ENCODE results near the gene ABCG2. TPM values are rescaled to one million over a fixed set of nuclear protein-coding genes. Genes with fewer than 3 reads are reported as not detected.

ABCG2 gene
- total and polyA plus RNA-seq, 2 of the 4 experiments (the other 2 are of a cell fraction): 0.50 to 1.1 TPM

DNA sequence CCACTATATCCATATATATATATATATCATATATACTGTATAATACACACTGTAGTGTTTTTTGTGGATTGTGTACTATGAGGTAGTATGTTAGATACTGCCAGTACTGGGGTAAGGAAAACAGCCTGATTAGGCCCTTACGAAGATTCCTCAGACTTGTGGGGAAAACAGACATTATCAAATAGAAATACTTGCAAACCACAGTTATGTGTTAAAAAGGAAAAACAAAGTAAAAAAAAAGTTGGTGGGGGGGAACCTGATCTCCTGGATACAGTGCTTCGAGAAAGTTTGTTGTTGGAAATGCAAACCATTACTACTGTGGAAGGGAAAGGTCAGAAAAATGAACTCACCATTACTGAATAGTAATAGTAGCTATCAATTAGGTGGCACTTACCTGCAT is 98.0 kb downstream of the ABCG2 start:
- intact Hi-C loops (cut with micrococcal nuclease): no loop called here
- no peak overlapping the region for H3K27ac ChIP-seq (ENCODE audit: insufficient read depth, low read length)
- no peak overlapping the region for H2AK5ac ChIP-seq (ENCODE audit: low read depth, low read length)
- H3K4me1 ChIP-seq (ENCODE audit: control insufficient read depth, insufficient read depth, low read length): no peaks in the 10 kb centered on the region
- no peaks in the 10 kb centered on the region for H3K27me3 ChIP-seq (ENCODE audit: control insufficient read depth, insufficient read depth, low read length)
- no TSS peak for BruUV-seq (replicated peaks)
- H2BK15ac ChIP-seq (ENCODE audit: low read depth, low read length): no peak overlapping the region
- H3K4ac ChIP-seq (ENCODE audit: low read depth, low read length): no peak overlapping the region
- POLR2A ChIA-PET (ENCODE audit: unreplicated experiment): interaction anchor here (0.6 kb wide), 1 partner anchor 36 kb away, joined by 3 read pairs; no protein-coding TSS in a partner anchor
- H2BK5ac ChIP-seq (ENCODE audit: low read depth, low read length, poor library complexity, severe bottlenecking): no peak overlapping the region
- CTCF ChIA-PET: interaction anchor here (0.7 kb wide), 1 partner anchor 212 kb away, joined by 3 read pairs; no protein-coding TSS in a partner anchor
- no peak overlapping the region for H4K8ac ChIP-seq (ENCODE audit: low read depth in 2 of 2, low read length in 2 of 2)
- H3K79me1 ChIP-seq (ENCODE audit: low read depth in 1 of 2, low read length in 2 of 2): no peaks in the 10 kb centered on the region
- no peak overlapping the region for H3K4me3 ChIP-seq (ENCODE audit: insufficient read depth, low read depth, low read length)
- H3K9ac ChIP-seq (ENCODE audit: low read depth, low read length): no peak overlapping the region
- H2BK120ac ChIP-seq (ENCODE audit: low read depth, low read length): no peak overlapping the region
- ATAC-seq (ENCODE audit: low read depth): no peak
- H3K36me3 ChIP-seq (ENCODE audit: control insufficient read depth, insufficient read depth, low read length): peaks cover 12% of the 10 kb centered on the region
- H3K4me2 ChIP-seq (ENCODE audit: low read depth, low read length): no peak overlapping the region
- no peaks in the 10 kb centered on the region for H4K20me1 ChIP-seq (ENCODE audit: insufficient read depth, low read length)
- H2BK20ac ChIP-seq (ENCODE audit: low read depth, low read length): no peak overlapping the region
- H2AK9ac ChIP-seq (replicated peaks; ENCODE audit: low read depth, low read length, poor library complexity): no peak overlapping the region
- in situ Hi-C loops (cut with MboI; ENCODE audit: low sequenced_read_pairs): no loop called here
- dilution Hi-C loops (cut with HindIII; ENCODE audit: low sequenced_read_pairs, unreplicated experiment): no loop called here
- H4K5ac ChIP-seq (ENCODE audit: low read depth, low read length): no peak overlapping the region
- WGBS, 2 experiments (ENCODE audit: extremely low coverage in 2 of 2, insufficient read length in 1 of 2): no CpG with 5 or more reads among the region's 2 CpGs
- TF ChIP-seq POLR2A (IDR thresholded peaks at IDR 0.05; ENCODE audit: low read depth, low read length): no peak
- no peaks in the 10 kb centered on the region for H3K9me3 ChIP-seq (ENCODE audit: control insufficient read depth, insufficient read depth, low read length)
- no peaks in the 10 kb centered on the region; the same call in 1 of the 2 replicates for H3K9me1 ChIP-seq (ENCODE audit: insufficient read depth, low read length)
- H3K18ac ChIP-seq (ENCODE audit: low read depth, low read length): no peak overlapping the region
- no peak for DNase-seq
- no peak overlapping the region for H3K56ac ChIP-seq (ENCODE audit: extremely low read depth, insufficient read depth, low read length)
- H2AFZ ChIP-seq (replicated peaks; ENCODE audit: low read length, poor library complexity): no peak overlapping the region
- H4K91ac ChIP-seq (ENCODE audit: insufficient read depth, low read depth, low read length): no peak overlapping the region
- H3K23ac ChIP-seq (ENCODE audit: low read depth, low read length): no peak overlapping the region
- H3K14ac ChIP-seq (replicated peaks; ENCODE audit: low read depth, low read length): no peak overlapping the region

Measured in IMR-90 (cell line).